NCI-H2196 (cell line): ENCODE data around the gene POC1A.

ENCODE experiments used
- DNase-seq: peaks from one replicate; lab custom pipeline; 2025; ENCODE audit not compliant: unreplicated experiment; lab: John Stamatoyannopoulos, UW

Gene POC1A

DNA sequence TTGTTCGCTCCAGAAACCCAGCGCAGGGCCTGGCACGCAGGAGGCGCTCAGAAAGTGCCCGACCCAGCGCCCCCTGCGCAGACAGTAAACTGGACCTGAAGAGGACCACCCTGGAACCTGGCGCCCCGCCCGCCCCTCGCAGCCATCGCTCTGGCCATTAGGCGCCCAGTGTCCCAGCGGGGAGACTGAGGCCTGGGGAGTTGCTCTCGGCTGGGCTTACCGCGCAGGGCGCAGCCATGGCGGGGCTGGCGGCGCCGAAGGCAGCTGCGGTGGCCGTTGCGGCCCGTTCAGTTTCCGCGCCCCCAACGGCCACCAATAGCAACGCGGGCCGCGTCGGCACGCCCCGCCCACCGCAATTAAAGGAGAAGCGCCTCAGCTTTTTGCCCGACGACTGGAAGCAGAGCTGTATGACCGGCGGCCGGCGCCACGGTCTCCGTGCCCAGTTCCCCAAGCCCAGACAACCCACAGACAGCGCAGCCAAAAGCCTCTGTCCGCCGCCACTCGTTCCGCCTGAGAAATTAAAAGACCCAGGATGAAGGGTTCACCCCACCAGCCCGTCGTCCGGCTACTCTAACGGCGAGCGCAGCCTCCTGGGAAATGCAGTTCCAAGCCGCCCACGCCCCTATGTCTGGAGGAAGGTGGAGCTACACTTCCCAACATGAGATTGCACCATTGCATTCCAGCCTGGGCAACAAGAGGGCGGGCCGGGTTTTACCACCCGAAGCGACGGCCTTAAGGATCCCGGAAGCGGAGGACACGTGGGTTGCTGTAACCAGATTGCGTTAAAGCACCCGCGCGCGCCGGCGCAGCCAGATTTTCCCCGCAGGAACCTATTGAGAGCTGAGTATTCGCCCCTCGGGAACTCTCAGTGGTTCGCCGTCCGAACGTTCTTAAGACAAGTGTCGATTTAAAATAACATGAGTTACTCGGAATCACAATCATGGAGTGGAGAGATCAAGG lies at the start of gene POC1A:
Gene POC1A, minus strand, starts transcription at position 289 of the 960 bp plus-strand sequence. Its CDS starts 51 bp downstream, at position 238.
- peak; percentile 84 for DNase-seq

DNA sequence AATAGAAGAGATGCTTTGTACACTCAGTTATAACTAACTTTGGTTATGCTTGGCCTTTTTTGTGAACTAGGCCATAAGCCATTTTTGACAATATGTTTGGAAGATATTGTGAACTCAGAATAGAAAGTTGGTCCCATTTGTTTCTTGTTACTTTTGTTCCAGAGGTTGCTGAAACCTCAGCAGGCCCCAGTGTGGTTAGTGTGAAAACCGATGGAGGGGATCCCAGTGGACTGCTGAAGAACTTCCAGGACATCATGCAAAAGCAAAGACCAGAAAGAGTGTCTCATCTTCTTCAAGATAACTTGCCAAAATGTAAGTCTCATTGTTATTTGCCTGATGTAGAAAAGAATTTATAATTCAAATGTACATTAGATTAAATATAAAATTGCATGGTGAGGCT lies 49.5 kb upstream of the POC1A start:
- DNase-seq: no peak

- DNase-seq: no peak
Observed at GRCh38 chr3:52202384-52203077, 48.3 kb upstream of the POC1A start.

- no peak for DNase-seq
Observed at GRCh38 chr3:52200981-52201679, 46.9 kb upstream of the POC1A start.

- no peak for DNase-seq
Observed at GRCh38 chr3:52198643-52199608, 44.7 kb upstream of the POC1A start.

GRCh38 chr3:52197842-52198625 lies 43.8 kb upstream of the POC1A start, which contains the start of gene ALAS1:
Gene ALAS1, plus strand, starts transcription at chr3:52198160. Its CDS starts 1,082 bp downstream, at chr3:52199242.
- peak; percentile 83 for DNase-seq

- no peak for DNase-seq
Observed at GRCh38 chr3:52197499-52197841, 43.2 kb upstream of the POC1A start.

DNA sequence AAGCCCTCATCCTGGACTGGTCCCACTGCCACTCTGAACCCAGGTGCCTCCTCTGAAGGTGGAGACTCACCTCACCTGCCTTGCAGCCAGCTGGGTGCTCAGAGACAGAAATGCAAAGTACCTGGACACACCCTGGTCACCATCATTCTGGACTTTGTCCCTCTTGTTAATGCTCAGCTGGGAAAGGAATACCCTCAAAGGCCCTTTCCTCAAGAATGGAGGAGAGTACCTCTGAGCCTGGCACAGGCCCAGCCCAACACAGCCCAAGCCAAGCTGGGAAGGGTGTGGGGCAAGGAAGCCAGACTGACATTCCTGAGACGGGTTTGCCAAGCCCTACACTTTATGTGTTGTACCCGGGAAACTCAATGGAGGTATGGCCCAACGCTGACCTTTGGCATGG lies 42.8 kb upstream of the POC1A start:
- no peak for DNase-seq

GRCh38 chr3:52195823-52196331 lies 41.7 kb upstream of the POC1A start:
- no peak for DNase-seq

DNA sequence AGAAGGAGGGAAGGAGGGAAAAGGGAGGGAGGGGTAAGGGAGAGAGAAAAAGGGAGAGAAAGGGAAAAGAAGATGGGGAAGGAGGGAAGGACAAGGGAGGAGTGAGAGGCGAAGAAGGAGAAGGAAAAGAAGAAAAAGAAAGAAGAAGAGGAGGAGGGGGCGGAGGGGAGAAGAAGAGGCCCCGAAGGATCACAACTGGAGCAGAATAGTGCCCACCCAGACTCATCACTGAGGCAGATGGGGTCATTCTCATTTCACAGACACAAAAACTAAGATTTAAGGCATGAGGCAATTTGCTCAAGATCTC lies 41.0 kb upstream of the POC1A start:
- DNase-seq: no peak

DNA sequence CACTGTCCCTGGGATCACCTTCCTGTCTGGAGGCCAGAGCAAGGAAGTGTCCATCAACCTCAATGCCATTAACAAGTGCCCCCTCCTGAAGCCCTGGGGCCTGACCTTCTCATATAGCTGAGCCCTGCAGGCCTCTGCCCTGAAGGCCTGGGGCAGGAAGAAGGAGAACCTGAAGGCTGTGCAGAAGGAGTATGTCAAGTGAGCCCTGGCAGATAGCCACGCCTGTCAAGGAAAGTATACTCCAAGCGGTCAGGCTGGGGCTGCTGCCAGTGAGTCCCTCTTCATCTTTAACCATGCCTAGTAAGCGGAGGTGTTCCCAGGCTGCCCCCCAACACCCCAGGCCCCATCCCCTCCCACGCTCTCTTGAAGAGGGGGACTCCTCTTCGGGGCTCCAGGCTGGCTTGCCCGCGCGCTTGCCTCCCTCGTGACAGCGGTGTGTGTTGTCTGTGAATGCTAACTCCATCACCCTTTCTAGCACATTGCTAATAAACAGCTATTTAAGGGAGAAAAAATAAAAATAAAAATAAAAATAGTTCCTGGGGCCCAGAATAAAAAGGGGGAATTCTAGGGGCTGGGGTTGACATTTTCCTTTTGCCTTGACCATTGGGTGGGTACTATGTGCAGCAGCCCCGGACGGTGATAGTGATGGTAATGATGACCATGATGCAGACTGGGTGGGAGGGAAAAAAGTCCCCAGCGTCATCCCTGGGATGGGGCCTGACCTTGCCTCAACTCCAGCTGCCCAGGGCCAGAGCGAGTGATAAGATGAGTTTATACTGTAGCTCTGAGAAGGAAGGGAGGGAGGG lies 40.5 kb upstream of the POC1A start:
- DNase-seq: no peak

GRCh38 chr3:52193065-52193464 lies 38.8 kb upstream of the POC1A start:
- peak; percentile 41 for DNase-seq

- no peak for DNase-seq
Observed at GRCh38 chr3:52191663-52192062, 37.4 kb upstream of the POC1A start.

GRCh38 chr3:52190294-52191074 lies 36.3 kb upstream of the POC1A start:
- DNase-seq: peak; percentile 24

DNA sequence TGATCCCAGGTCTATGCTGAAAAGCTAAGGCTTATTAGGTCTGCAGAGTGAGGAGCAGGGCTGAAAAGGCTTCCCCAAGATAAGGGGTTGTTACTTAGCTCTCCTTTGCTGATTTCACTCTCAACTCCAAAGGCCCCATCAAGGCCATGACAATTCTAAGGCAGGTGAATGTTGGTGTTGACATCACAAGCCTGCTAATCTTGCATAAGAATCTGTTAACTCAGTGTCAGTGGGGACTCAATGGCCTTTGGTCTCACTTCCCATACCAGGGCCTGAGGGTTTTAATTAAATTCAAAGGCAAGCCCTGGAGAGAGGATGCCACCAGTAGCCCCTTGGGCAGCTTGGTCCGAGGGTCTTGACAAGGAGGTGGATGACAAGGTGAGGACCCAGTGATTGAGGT lies 34.3 kb upstream of the POC1A start:
- no peak for DNase-seq

- DNase-seq: no peak
Observed at GRCh38 chr3:52186729-52187128, 32.5 kb upstream of the POC1A start.

DNA sequence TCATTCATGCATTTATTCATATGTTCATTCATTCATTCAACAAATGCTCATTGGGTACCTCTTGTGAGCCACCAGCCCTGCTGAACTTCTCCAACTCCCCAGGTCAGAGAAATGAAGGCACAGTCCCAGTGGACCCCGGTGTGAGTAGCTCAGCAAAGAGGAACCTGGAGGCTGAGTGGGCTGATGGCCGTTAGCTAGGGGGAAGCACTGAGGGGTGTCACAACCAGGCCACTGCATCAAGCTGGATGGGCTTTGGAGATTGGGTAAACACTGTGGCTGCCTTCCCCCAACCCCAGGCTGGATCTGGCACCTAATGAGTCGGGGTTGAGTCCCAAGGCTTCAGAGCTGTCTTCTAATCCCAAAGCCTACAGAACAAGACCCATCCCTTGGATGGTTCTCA lies 31.6 kb upstream of the POC1A start:
- DNase-seq: no peak

DNA sequence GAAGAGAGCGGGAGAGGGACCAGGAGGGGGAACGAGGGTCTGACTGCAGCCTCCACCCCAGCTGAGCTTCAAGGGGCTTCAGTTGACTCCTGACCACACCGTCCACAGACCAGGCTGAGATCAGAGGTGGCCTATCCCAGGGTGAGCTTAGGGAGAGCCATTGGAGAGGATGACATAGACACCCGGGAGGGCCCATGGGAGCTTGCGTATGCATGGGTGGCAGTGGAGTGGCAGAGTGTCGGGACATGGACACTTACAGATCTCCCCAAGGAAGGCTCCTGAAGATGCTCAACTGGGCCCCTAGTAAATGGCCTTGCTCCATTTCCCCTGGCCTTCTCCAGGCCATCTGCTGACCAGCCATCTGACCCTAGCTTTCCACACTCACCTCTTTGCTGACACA lies 31.1 kb upstream of the POC1A start:
- no peak for DNase-seq
